SHP77 (cell line): Measurements from ENCODE around the gene STAT6.
"Not testable (repeated sequence)": the region's sequence is repeated elsewhere in the genome, so short reads cannot be mapped to it uniquely, and the experiment has no call there.

Experiments
- DNase-seq, 2 experiments: peaks; one replicate each; lab custom pipeline; 2025; lab: John Stamatoyannopoulos, UW

Gene STAT6

DNA sequence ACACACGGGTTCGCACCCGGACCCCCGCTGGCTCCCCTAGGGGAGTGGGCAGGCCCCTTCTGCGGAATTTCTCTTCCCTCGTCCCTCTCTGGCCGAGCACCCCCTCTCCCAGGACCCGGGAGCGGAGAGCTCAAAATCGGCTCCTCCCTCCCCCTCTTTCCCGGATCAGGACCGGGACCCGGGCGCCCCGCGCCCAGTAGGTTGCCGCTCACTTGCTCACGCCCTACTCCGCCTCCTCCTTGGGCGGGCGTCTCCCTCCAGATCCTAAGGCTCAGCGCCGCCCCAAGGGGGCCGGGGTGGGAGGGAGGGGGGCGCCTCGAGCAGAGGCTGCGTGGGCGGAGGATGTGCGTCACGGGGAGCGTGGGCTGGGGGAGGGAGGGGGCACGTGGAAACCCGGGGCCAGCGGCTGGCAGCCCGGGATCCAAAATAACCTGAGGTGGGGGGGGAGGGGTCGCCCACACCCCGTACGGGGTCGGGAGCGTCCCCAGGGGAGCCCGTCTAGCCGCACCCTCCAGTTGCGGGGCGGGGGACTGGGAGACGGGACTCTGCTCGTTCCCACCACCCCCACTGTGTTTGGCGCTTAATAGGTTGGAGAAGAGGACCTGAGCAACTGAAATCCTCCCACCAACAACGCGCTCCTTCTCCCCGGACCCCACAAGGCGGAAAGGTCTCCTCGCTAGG lies 24.0 kb downstream of the STAT6 start:
- no peak for DNase-seq

DNA sequence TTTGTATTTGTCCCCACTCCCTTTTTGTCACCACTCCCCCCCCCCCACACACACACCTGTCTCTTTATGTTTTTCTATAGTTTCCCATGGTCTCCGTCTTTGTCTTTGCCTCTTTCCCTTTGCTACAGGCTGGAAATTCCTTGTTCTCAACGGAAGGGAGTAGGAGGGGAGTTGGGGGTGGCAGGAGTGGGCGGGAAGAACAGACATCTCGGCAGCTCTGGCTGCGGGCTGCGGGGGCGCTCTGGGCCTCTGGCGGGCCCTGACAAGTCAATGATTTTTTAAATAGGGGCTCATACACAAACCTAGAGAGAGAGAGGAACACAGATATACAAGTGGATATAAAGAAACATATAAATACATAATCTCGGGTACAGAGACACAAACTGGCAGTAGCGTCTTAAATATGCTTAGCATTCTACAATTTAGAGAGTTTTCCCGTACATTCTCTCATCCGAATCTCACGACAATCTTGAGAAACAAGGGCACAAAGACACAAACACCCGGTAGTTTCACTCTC lies 24.6 kb downstream of the STAT6 start:
- peak in 1 of 2 experiments; percentile 60 for DNase-seq

DNA sequence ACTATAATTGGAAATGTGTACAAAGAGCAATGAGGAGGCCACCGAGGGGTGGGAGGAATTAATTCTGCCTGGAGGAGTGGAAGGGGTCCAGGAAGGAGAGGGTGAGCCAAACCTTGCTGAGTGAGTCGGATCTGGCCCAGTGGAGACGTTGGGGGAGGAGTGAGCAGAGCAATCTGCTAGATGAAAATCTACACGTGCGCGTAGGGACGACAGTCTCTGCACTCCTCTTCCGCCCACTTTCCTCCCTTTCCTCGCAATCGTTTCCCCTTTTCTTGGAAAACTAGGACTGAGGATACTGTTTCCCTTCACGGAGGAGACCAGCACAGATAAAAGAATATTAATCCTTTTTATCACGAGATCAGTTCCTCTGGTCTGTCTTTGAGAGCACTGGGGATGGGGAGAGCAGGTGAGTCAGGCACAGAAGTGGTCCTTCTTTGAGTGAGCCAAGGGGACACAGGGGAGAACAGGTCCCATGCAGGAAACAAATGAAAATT lies 25.1 kb downstream of the STAT6 start:
- DNase-seq, result no peak

DNA sequence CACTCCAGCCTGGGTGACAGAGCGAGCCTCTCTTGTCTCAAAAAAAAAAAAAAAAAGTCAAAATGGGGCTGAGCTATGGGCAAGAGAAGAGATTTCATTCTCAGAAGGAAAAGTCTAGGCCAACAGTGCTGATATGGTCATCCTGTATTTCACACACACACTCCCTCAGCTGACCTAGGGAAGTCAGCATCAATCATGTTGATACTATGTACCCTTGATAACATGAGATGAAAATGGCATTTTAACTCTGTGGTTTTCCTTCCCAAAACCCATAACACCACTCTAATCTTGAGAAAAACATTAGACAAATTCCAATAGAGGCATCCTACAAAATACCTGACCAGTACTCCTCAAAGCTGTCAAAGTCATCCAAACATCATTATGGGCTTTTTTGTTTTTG lies 30.3 kb downstream of the STAT6 start:
- no peak for DNase-seq

DNA sequence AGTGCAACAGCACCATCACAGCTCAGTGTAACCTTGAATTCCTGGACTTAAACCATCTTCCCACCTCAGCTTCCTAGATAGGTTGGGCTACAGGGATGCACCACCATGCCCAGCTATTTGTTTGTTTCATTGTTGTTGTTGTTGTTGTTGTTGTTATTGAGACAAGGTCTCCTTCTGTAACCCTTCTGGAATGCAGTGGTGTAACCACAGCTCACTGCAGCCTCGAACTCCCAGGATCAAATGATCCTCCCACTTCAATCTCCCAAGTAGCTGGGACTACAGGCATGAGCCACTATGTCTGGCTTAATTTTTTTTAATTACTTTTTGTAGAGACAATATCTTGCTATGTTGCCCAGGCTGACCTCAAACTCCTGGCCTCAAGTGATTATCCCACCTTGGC lies 31.3 kb downstream of the STAT6 start:
- no peak for DNase-seq

DNA sequence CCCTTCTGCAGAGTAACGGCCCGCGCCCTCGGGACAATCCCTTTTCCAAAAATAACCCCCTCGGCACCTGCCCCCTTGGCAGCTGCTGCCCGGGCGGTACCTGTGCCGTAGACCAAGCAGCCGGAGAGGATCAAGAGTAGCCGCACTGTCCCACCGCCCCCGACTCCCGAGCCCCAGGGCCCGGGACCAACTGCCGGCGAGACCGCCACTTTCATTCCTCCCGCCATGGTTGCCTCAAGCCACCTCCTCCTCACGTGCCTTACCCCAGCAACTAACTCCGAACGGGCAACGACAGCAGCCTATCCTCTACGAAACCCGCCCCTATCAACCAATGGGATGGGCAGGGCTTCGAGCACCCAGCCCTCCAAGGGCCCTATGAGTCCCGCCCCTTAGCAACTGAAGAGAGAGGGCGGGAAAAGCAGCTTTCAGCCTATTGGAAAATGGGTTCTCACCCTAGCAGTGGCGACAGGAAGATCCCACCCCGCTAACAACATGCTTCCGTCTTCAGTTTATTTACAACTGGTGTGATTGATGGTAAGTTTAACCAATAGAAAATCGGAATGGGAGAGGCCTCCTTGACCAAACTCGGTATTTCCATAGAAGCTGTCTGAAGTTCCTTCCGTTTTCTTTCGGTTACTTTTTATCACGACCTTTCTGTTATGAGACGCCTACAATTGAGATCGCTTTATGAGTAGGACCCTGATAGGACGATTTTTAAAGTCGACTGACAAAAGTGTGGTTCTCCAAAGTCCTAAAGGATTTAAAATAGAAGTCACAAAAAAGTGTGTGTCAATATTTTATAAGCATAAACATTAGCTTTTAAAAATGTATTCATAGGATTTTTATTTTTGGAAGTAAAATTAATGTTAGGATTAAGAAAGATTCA lies 32.4 kb downstream of the STAT6 start, which contains the start of gene NEMP1:
Gene NEMP1, minus strand, starts transcription at position 273 of the 886 bp plus-strand sequence. Its CDS starts 46 bp downstream, at position 227.
- peak; percentile 99 for DNase-seq

DNA sequence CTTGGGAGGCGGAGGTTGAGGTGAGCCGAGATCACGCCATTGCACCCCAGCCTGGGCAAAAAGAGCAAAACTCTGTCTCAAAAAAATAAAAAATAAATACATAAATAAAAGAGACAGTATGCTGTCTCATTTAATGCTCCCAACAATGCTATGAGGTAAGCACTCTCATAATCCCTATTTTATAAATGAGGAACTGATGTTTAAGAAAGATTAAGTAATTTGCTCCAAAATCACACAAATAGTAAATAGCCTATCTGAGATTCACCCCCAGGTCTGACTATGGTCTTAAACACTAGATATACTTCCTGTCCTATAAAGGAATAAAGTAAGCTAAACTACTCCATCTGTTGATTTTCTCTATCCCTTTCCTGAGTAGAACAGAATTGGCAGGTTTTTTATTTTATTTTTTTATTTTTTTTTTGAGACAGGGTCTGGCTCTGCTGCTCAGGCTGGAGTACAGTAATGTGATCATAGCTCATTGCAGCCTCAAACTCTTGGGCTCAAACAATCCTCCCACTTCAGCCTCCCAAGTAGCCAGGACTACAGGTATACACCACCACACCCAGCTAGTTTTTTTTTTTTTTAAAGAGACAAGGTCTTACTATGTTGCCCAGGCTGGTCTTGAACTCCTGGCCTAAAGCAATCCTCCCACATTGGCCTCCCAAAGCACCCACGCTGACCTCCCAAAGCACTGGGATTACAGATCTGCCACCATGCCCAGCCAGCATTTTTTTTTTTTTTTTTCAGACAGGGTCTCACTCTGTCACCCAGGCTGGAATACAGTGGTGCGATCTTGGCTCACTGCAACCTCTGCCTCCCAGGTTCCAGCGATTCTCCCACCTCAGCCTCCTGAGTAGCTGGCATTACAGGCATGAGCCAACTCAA lies 37.4 kb downstream of the STAT6 start:
- DNase-seq, result not testable (repeated sequence)

DNA sequence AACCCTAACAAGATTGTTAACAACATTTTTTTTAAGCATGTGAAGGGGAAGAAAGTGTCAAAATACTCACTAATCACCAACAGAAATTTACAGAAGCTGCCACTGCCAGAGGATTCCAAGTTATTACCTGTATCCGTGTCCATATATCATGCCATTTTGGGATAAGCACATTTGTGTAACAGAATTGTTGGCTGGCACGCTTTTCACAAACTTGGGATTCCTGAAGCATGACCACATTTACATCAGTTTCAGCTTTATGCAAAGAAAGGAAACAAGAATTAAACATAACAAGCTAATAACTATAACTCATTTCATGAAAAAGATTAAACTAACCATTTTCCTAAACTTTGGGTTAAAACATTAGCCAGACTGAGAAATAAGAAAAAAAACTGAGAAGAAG lies 38.5 kb downstream of the STAT6 start:
- DNase-seq, result no peak

DNA sequence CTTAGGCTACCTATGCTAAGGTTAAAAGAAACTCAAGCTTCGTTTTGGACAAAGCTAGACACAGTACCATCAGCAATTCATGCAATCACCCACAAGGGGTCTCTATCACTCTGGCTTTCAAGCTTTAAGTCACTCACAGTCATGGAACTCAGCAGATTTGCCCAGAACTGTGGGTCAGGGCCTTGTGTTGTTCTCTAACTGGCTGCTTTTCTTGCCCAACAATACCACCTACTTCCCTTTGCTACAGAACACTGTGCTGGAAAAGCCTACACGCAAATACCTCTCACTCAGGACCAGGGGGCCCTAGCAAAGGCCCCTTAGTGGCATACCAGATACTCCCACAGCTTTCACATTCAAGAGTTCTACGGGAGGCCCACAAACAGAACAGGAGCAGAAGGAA lies 41.6 kb downstream of the STAT6 start:
- DNase-seq, result peak; percentile 48 to 57

DNA sequence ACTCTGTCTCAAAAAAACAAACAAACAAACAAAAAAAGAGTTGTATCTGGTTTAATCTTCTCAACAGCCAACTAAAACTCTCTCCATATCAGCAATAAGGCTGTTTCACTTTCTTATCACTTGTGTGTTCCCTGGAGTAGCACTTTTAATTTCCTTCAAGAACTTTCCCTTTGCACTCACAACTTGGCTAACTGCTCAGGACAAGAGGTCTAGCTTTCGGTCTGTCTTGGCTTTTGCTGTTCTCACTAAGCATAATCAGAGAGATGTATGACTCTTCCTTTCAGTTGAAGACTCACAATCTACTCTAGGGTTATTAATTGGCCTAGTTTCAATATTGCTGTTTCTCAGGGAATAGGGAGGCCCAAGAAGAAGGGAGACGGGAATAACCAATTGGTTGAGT lies 44.9 kb downstream of the STAT6 start:
- DNase-seq, result no peak

DNA sequence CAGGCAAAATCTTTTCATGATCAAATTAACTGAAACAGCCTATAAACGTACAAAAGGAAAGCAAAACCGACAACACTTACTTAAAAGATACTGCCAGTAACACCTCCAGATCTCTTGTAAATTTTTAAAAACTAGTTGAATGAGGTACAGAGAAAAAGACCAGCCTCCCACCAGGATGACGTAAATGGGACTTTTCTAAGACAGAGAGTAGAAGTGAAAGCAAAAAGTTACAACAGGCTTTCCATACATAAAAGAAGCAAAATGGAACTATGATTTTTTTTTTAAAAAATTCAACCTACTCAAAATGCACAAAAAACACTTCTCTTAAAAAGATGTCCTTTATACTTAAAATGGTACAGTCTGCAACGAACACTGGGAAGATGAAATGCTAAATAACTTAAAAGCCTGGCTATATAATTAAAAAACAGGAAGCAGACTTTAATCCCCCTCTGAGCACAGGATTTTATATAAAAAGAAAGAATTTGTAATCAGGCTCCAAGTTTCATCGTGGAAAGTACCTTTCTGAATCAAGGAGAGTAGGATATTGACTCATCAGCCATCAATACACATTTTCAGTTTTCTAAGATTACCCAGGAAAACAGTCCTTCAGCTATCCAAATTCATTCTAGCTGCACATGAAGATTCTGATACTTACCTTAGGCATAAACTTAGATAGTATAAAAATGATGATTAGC lies 47.0 kb downstream of the STAT6 start:
- DNase-seq, result no peak

DNA sequence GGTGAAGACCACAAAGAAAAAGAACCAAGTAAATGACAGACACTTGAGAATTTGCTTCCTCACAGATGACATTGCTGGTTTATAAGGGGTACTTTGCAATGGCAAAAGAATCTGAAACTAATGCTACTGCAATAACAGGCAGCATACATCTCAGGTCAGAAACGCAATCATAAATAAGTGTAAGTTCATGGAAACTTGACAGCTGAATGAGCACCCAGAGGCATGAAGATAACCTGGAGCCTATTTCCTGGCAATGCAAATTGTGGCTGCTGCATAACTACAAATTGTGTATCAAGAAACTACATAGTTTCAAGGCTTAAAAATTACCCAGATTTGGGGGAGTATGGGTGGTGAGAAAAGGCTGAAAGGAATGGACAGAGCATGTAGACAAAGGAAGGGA lies 52.7 kb downstream of the STAT6 start:
- no peak for DNase-seq

DNA sequence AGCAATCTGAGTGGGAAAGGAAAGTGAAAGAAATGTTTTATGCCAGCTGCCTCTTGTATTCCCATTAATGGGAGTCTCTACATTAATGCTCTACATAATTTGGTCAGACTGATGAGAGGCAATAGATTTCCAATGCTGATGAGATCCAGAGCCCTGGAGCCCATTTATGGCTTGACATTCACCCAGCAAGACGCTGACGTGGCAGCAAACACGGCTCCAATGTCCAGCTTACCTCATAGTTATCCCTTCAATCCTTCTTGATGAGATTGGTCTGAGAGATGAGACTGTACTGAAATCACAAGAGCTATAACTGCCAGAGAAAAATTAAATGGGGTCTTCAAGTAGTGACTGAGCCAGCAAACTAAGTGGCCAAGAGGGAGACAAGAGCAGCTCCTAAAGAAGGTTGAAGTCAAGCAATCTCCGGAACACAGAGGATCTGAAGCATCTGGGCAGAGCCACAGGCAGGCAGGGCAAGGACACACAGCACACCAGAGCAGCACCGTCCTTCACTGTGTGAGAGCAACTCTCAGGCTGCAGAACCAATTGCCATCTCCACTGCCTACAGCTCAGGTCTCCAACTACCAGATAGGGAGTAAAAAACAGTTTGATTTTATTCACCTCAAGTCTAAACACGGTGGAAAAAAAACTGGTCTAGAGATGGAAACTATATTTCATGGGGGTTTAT lies 54.0 kb downstream of the STAT6 start:
- DNase-seq, result no peak

DNA sequence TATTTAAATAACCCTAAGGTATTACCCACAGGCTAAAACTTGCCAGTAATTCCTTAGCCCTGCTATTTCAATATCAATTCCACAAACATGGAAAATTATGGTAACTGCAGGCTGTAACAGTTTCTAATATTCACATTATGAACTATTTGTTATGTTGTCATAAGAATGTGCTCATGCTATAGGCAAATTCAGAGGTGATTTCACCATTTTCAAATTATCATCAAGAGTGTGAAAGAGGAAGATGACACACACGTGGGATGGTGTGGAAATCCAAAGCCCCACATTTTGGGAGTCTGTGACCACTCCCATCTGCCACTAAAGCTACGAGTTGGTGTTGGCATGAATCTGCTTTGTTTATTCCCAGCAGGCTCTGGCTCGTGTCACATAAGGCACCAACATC lies 55.3 kb downstream of the STAT6 start:
- no peak for DNase-seq

DNA sequence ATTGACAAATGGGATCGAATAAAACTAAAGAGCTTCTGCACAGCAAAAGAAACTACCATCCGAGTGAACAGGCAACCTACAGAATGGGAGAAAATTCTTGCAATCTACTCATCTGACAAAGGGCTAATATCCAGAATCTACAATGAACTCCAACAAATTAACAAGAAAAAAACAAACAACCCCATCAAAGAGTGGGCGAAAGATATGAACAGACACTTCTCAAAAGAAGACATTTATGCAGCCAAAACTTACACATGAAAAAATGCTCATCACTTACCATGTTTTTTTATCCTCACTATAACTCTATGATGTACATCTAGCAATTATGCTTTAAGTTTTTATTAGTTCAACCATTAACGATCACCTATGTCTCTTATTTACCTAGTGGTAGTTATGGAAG lies 57.3 kb downstream of the STAT6 start:
- DNase-seq, result not testable (repeated sequence)

DNA sequence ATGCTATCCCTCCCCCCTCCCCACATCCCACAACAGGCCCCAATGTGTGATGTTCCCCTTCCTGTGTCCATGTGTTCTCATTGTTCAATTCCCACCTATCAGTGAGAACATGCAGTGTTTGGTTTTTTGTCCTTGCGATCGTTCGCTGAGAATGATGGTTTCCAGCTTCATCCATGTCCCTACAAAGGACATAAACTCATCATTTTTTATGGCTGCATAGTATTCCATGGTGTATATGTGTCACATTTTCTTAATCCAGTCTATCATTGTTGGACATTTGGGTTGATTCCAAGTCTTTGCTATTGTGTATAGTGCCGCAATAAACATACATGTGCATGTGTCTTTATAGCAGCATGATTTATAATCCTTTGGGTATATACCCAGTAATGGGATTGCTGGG lies 58.0 kb downstream of the STAT6 start:
- DNase-seq, result not testable (repeated sequence)

DNA sequence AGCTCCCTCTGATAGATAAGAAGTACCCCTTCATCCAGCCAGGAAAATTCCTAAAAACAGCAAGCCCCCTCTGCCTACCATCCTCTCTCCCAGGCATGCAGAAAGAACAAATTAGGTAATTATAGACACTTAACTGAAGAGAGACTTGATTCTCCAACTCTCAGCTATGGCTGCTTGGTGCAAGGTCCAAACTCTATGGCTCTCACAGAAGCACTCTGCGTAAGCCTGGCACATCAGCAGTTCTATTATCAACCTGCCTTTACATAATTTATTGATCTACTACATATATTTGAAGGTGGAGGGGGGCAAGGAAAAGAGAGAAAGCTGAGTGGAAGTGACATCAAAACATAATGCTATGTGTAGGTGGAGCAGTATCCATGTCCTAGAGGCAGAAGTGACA lies 60.2 kb downstream of the STAT6 start:
- no peak for DNase-seq

DNA sequence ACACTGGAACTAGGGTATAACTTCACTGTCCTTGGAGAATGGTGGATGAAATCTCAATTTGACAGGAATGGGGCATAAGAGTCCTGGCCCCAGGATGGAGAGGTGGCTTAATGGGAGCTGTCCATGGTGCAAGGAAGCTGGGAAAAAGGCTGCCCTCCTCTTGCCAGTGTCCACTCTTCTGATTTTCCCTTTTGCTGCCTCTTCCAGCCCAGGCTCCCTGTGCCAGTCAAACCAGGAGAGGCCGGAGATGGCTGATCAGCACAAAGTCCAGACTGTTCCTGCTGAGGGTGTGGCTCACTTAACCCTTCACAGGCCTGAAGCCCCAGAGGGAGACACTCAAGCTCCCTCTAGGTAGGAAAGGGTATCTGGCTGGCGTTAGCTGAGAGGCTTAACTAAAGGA lies 61.3 kb downstream of the STAT6 start, which contains the start of gene MYO1A:
Gene MYO1A, minus strand, starts transcription at position 240 of the 400 bp plus-strand sequence. CDS start 1,806 bp downstream, outside the sequence.
- DNase-seq, result no peak

DNA sequence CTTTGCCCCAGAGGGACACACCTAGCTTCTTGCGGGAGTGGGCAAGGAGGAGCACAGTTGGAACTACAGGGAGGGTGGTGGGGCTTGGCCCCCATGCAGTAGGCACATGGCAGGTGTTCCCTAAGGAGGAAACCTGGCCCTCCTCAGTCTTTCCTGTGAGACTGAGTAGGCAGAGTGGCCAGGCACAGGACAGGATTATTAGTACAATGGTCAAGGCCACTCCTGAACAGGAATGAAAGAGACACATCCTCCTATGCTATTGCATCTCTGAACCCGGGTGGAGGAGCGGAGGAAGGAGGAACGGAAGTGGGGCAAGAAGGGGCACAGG lies 62.1 kb downstream of the STAT6 start:
- DNase-seq, result no peak

DNA sequence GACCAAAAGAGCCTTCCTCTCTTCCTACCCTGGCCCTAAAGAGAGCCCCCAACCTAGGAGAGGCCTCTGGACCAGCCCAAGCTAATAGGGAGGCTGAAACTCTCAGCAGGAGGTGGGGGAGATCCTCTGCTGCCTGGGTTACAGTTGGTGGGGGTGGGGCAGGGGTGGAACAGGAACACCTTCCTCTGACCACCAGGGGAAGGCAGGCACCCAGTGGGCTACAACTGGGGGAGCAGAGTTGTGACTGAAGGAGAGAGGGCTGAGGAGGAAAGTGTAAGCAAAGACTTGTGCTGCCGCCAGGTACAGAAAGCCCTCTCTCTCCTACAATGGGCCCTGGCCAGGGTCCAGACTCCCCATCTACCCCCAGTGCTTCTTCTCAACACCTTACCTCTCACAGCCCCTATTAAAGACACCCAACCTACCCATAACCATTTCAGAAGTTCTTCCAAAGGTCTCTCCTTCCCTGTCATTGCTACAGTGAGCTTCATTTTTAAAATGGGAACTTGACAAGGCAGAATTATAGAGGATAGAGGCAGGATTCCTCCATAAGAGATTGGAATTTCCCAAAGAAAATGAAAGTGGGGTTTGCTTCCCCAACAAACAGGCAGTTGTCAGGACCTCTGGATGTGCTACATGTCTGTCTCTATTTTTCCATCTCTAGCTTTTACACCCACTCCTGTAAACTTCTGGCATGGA lies 62.6 kb downstream of the STAT6 start:
- no peak for DNase-seq
